Activated CD4-positive, alpha-beta T cell treated with anti-CD3 and anti-CD28 coated beads, Interleukin-2, amount 50 U/mL, for 16 hours (primary cell): ENCODE measurements around the gene ICOSLG.
"Not testable (repeated sequence)": the region's sequence is repeated elsewhere in the genome, so short reads cannot be mapped to it uniquely, and the experiment has no call there.

Experiments
- DNase-seq: peaks from one replicate; pipeline ENCODE4 v3.0.0-alpha.2; 2020

The ICOSLG gene

DNA sequence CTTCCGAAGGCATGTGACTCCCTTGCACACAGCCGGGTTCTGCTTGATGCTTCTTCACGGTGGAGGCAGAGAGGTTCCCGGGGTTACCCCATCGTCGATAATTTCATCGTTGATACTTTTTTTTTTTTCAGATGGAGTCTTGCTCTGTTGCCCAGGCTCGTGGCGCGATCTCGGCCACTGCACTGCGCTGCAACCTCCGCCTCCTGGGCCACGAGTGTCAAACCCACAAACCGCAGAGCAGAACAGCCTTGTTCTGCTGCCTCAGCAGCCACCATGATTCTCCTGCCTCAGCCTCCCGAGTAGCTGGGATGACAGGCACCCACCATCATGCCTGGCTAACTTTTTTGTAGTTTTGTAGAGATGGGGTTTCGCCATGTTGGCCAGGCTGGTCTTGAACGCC lies 20.1 kb downstream of the ICOSLG start:
- not testable (repeated sequence) for DNase-seq

- DNase-seq: not testable (repeated sequence)
Measured at GRCh38 chr21:44218461-44218860, 22.3 kb downstream of the ICOSLG start.

GRCh38 chr21:44211978-44212377 lies 28.8 kb downstream of the ICOSLG start:
- not testable (repeated sequence) for DNase-seq

GRCh38 chr21:44211574-44211973 lies 29.2 kb downstream of the ICOSLG start:
- DNase-seq: not testable (repeated sequence)

GRCh38 chr21:44207860-44208646 lies 32.7 kb downstream of the ICOSLG start:
- DNase-seq: not testable (repeated sequence)

GRCh38 chr21:44206698-44207676 lies 33.8 kb downstream of the ICOSLG start:
- not testable (repeated sequence) for DNase-seq

DNA sequence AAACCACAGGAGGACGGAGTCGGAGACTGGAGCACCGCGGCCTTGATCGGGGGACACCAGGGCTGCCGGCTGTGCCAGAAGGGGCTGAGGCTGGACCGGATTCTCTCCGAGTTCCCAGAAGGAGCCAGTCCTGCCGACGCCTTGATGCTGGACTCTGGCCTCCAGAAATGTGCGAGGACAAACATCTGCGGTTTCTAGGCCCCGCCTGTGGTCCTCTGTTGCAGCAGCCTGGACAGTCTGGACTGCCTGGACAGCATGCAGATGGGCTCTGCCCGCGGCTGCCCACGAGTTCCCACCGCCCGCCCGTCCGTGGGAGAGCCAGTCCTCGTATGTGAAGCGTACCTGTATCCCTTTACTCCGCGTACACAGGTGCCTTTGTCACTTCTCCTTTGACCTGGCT lies 34.6 kb downstream of the ICOSLG start:
- not testable (repeated sequence) for DNase-seq

DNA sequence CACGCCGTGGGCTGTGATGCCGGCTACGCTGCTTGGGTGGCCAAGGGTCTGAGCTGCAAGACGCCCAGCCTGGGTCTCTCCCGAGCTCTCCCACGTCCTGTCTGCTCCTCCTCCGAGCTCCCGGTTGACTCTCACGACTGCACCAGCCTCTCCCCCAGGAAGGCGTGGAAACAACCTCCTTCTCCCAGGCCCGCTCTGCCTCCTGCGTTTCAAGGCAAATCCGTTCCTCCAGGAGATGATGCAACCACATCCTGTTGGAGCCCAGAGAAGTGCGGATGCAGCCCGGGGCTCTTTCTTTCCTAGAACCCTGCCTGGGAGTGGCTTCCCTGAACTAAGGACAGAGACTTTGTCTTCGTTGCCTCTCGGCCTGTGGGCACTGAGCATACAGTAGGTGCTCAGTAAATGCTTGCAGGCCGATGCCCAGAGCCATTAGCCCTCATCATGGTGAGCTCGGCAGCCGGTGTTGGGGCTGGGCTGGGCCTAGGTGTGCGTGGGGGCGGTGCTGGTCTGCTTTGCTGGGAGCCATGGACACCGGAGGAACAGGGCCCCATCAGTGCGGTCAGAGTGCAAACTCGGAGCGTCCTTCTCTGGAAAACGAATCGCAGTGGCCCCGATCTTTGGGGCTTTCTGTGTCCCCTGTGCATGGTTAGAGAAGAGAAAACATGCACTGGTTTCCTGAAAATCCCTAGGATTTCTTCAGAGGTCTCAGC lies 38.0 kb downstream of the ICOSLG start:
- not testable (repeated sequence) for DNase-seq

DNA sequence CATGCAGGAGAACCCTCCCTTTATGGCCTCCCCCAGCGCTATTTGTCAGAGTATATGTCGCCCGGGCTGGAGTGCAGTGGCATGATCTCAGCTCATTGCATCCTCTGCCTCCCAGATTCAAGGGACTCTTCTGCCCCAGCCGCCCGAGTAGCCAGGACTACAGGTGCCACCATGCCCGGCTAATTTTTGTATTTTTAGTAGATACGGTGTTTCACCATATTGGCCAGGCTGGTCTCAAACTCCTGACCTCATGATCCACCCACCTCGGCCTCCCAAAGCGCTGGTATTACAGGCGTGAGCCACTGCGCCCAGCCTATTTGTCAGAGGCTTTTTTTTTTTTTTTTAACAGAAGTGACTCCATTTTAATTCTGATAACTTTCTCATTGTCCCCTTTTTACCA lies 40.7 kb downstream of the ICOSLG start:
- DNase-seq: not testable (repeated sequence)

GRCh38 chr21:44199448-44199847 lies 41.3 kb downstream of the ICOSLG start:
- no peak for DNase-seq

- DNase-seq: not testable (repeated sequence)
Measured at GRCh38 chr21:44197156-44197516, 43.6 kb downstream of the ICOSLG start.

- DNase-seq: peak; percentile 66
Measured at GRCh38 chr21:44196212-44197155, 44.3 kb downstream of the ICOSLG start.

DNA sequence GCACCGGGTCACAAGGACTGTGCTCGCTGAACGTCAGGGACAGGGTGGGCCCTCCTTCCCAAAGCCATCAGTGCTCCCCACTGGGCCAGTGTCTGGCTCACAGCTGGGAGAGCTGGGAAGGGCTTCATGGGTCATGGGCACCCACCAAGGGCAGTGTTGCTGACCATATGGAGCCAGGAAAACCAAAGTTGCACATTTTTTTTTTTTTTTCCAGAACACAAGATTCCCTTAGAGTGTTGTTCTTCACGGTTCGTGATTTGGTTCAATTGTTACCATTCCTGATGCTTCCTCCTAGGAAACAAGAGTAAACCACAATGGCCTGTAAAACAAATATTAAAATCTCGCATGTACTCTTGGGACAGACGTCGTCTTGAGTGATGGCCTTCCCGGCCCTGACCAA lies 45.9 kb downstream of the ICOSLG start:
- not testable (repeated sequence) for DNase-seq

DNA sequence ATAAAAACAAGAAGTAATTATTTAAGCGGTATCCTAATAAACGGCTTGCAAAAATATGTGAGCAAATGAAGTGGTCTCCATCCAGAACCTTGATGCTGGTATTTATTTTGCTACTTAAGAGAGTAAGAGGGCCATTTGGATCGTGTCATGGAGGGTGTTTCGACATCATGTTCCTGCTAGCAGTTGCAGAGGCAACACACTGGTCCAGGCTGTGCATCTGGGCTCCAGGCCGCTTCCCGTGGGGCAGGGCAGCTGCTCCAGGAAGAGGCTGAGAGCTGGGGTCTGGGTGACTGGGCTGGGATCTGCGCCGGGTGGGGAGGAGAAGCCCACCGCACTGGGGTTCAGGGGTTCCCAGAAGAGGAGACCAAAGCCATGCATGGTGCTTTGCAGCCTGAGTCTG lies 46.3 kb downstream of the ICOSLG start:
- DNase-seq: not testable (repeated sequence)

- DNase-seq: not testable (repeated sequence)
Measured at GRCh38 chr21:44193108-44193507, 47.6 kb downstream of the ICOSLG start.

DNA sequence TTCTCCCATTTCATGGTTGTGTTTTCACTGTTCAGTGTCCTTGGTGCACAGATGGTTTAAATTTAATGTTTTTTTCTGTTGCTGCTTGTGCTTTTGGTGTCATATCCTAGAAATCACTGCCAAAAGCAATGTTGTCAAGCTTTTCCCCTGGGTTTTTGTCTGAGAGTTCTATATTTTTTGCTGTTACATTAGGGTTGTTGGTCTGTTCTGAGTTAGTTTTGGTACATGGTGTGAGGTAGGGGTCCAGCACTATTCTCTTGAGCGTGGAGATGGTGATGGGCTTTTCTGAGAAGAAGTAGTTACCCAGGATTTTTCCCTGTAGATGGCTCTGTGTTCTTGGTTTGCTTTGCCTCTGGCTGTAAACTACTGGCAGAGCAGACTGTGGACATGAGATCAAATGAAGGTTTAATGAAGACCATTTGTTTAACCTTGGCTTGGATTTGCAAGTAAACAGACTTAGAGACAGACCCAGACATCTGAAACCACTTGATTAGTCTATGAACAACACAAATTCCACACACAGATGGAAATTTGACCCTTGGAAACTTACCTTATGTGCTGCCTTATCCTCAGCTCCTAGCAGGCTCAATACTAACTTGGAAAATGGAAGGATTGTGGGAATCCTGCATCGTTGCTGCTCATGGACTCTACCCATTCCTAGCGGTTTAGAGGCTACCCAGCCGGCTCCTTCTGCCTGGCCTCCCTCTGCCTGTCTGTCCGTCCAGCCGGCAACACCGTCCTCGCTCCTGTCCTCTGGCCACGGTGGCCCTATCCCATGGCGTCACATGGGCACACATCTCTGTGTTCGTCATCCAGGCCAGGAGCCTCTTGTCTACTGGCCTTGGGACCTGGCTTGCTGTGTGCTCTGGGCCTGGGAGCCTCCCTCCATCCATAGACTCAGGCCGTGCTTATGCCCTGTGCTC lies 50.1 kb downstream of the ICOSLG start:
- not testable (repeated sequence) for DNase-seq

GRCh38 chr21:44184862-44185261 lies 55.9 kb downstream of the ICOSLG start:
- not testable (repeated sequence) for DNase-seq

DNA sequence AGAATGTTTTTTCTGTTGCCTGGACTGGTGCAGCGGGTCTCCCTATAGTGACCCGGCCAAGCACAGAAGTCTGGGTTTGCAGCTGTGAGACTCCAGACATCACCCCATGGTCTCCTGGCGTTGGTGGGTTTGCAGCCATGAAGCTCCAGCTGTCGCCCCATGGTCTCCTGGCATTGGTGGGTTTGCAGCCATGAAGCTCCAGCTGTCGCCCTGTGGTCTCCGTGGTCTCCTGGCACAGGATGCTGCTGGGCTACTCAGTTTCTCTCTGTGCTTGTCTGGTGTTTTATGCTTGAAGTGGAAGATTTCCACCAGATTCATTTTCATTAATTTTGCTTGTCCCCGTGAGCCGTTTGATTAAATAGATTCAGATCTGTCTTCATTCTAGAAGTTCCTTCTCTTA lies 58.5 kb downstream of the ICOSLG start:
- DNase-seq: not testable (repeated sequence)

GRCh38 chr21:44181506-44181905 lies 59.2 kb downstream of the ICOSLG start:
- not testable (repeated sequence) for DNase-seq

DNA sequence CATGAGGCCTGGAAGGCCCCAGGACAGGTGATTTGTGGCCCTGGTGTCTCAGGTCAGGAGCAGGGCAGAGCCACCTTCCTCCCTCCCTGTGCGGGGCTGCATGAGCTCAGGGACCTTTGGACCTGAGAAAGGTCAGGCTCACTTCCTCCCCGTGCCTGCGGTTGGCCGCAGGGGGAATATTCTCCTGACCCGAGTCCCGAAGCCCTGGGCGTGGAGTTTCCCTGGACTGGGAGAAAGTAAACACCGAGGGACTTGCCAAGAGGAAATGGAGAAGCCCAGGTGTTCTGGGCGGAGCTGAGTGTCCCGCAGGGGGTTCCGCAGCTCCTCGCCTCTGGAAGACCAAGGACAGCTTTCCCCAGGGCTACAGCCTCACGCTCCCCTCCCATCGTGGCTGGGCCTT lies 64.6 kb downstream of the ICOSLG start:
- not testable (repeated sequence) for DNase-seq

- DNase-seq: not testable (repeated sequence)
Measured at GRCh38 chr21:44175189-44175588, 65.6 kb downstream of the ICOSLG start.
